ENCODE results near the gene MRPL18. TPM values are rescaled to one million over a fixed set of nuclear protein-coding genes. Genes with fewer than 3 reads are reported as not detected.
A peak's percentile ranks its signal among the peaks of the same experiment; 100 is the strongest.

Gene MRPL18
- total and polyA plus RNA-seq, 2 experiments from 2014 or later: 84.8 to 93.5 TPM

GRCh38 chr6:159761129-159761872 lies 29.0 kb upstream of the MRPL18 start:
- Histone ChIP-seq H4K20me1 (ENCODE audit: insufficient read depth, poor library complexity, severe bottlenecking) (no peaks in the 10 kb centered on the region), H2AFZ (peak overlapping the region; percentile 92), H3K27ac (peak overlapping the region; percentile 99), H3K27me3 (no peaks in the 10 kb centered on the region), H3K9me3 (ENCODE audit: low read depth) (no peaks in the 10 kb centered on the region), H3K36me3 (replicated peaks; ENCODE audit: insufficient read depth, low read depth) (no peaks in the 10 kb centered on the region), H3K4me2 (peak overlapping the region; percentile 96), H3K4me3 (peak overlapping the region; percentile 68), H3K4me1 (ENCODE audit: insufficient read depth) (peaks cover 20% of the 10 kb centered on the region), H3K9me2 (replicated peaks; ENCODE audit: insufficient read depth) (no peaks in the 10 kb centered on the region), H3K79me2 (peaks cover 41% of the 10 kb centered on the region)
- 15% methylated on average over 38 of the region's 45 CpGs for whole genome bisulfite sequencing (ENCODE audit: low lambda C conversion rate, missing lambda C conversion rate)
- DNase-seq (ENCODE audit: low spot score): peak; percentile 49
- no peak for TF ChIP-seq EZH2 (IDR thresholded peaks at IDR 0.05; ENCODE audit: borderline replicate concordance)
- TF ChIP-seq CTCF (IDR thresholded peaks at IDR 0.05; ENCODE audit: poor library complexity): no peak
- no peak for TF ChIP-seq EZH2phosphoT487 (IDR thresholded peaks at IDR 0.05; ENCODE audit: low read depth, severe bottlenecking, unreplicated experiment)

- 4% methylated on average over 48 of the region's 76 CpGs for WGBS (ENCODE audit: low lambda C conversion rate, missing lambda C conversion rate)
- Histone ChIP-seq H3K4me1 (ENCODE audit: insufficient read depth) (peaks cover 20% of the 10 kb centered on the region), H3K9me2 (replicated peaks; ENCODE audit: insufficient read depth) (no peaks in the 10 kb centered on the region), H3K4me2 (peak within 1 kb of the TSS; percentile 96), H3K36me3 (replicated peaks; ENCODE audit: insufficient read depth, low read depth) (no peaks in the 10 kb centered on the region), H3K79me2 (peaks cover 35% of the 10 kb centered on the region), H4K20me1 (ENCODE audit: insufficient read depth, poor library complexity, severe bottlenecking) (no peaks in the 10 kb centered on the region), H3K27me3 (no peaks in the 10 kb centered on the region), H3K27ac (peak within 1 kb of the TSS; percentile 99), H2AFZ (peak within 1 kb of the TSS; percentile 92), H3K9me3 (ENCODE audit: low read depth) (no peaks in the 10 kb centered on the region), H3K4me3 (peak within 1 kb of the TSS; percentile 84)
- TF ChIP-seq CTCF (IDR thresholded peaks at IDR 0.05; ENCODE audit: poor library complexity): no peak
- no peak for TF ChIP-seq EZH2phosphoT487 (IDR thresholded peaks at IDR 0.05; ENCODE audit: low read depth, severe bottlenecking, unreplicated experiment)
- TF ChIP-seq EZH2 (IDR thresholded peaks at IDR 0.05; ENCODE audit: borderline replicate concordance): no peak
- peak; percentile 96 for DNase-seq (ENCODE audit: low spot score)
Observed at GRCh38 chr6:159761873-159762680, 28.2 kb upstream of the MRPL18 start, which contains the start of gene ACAT2. Gene ACAT2, plus strand, starts transcription at chr6:159762045. Its CDS starts 43 bp downstream, at chr6:159762088.

DNA sequence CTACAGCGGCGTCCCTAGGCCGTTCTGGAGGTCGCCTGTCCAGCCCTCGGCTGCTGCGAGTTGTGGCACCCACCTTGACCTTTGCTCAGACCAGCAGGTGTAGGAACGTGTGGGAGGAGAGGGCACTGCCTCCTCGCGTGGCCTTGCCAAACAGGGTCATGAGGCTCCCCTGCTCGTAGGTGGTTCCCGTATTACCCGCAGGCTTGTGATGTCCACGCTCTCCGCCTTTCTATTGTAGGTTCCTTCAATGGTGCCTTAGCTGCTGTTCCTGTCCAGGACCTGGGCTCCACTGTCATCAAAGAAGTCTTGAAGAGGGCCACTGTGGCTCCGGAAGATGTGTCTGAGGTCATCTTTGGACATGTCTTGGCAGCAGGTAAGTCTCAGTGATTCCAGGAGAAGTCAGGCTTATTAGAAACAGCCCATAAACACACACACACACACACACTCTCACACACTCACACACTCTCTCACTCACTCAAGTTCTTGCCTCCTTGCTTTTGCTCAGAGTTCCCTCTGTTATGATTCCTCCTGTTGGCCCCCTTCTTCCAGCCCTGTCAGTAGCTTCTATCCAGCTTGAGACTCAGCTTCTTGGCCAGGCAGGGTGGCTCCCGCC lies 27.5 kb upstream of the MRPL18 start:
- H3K36me3 ChIP-seq (replicated peaks; ENCODE audit: insufficient read depth, low read depth): no peaks in the 10 kb centered on the region
- H3K4me2 ChIP-seq: peak overlapping the region; percentile 96
- H3K79me2 ChIP-seq: peaks cover 34% of the 10 kb centered on the region
- peak overlapping the region; percentile 99 for H3K27ac ChIP-seq
- H2AFZ ChIP-seq: peak overlapping the region; percentile 35
- peak; percentile 57 for DNase-seq (ENCODE audit: low spot score)
- WGBS (ENCODE audit: low lambda C conversion rate, missing lambda C conversion rate): 29% methylated on average over 16 of the region's 16 CpGs
- TF ChIP-seq EZH2 (IDR thresholded peaks at IDR 0.05; ENCODE audit: borderline replicate concordance) (no peak), EZH2phosphoT487 (IDR thresholded peaks at IDR 0.05; ENCODE audit: low read depth, severe bottlenecking, unreplicated experiment) (no peak), CTCF (IDR thresholded peaks at IDR 0.05; ENCODE audit: poor library complexity) (no peak)
- no peaks in the 10 kb centered on the region for H3K9me3 ChIP-seq (ENCODE audit: low read depth)
- peak overlapping the region; percentile 84 for H3K4me3 ChIP-seq
- H3K9me2 ChIP-seq (replicated peaks; ENCODE audit: insufficient read depth): no peaks in the 10 kb centered on the region
- no peaks in the 10 kb centered on the region for H3K27me3 ChIP-seq
- H3K4me1 ChIP-seq (ENCODE audit: insufficient read depth): peaks cover 20% of the 10 kb centered on the region
- no peaks in the 10 kb centered on the region for H4K20me1 ChIP-seq (ENCODE audit: insufficient read depth, poor library complexity, severe bottlenecking)
